Fibroblast of upper back skin (primary cell): ENCODE results near the gene GNAQ.

Source experiments
- DNase-seq: peaks from one replicate; pipeline ENCODE4 v3.0.0-alpha.2; 2013

The GNAQ gene

GRCh38 chr9:78000221-78000620, 31.4 kb downstream of the GNAQ start:
- no peak for DNase-seq

GRCh38 chr9:77999231-77999631, 32.4 kb downstream of the GNAQ start:
- peak; percentile 27 for DNase-seq

- no peak for DNase-seq
These were observed 33.9 kb downstream of the GNAQ start for GRCh38 chr9:77997611-77998284.

GRCh38 chr9:77996696-77997095, 34.9 kb downstream of the GNAQ start:
- no peak for DNase-seq

- DNase-seq = no peak
These were observed 40.4 kb downstream of the GNAQ start for GRCh38 chr9:77991191-77991590.

GRCh38 chr9:77989909-77990308, 41.7 kb downstream of the GNAQ start:
- DNase-seq = no peak

- no peak for DNase-seq
These were observed 42.2 kb downstream of the GNAQ start for GRCh38 chr9:77989458-77989857.

- no peak for DNase-seq
These were observed 43.0 kb downstream of the GNAQ start for GRCh38 chr9:77988630-77989029.

- DNase-seq = no peak
These were observed 43.6 kb downstream of the GNAQ start for GRCh38 chr9:77987880-77988525.

- no peak for DNase-seq
These were observed 44.4 kb downstream of the GNAQ start for GRCh38 chr9:77987081-77987656.

- no peak for DNase-seq
These were observed 45.6 kb downstream of the GNAQ start for GRCh38 chr9:77985996-77986395.

- DNase-seq = no peak
These were observed 48.3 kb downstream of the GNAQ start for GRCh38 chr9:77983320-77983662.

GRCh38 chr9:77982581-77983319, 48.9 kb downstream of the GNAQ start:
- no peak for DNase-seq

- no peak for DNase-seq
These were observed 49.7 kb downstream of the GNAQ start for GRCh38 chr9:77981907-77982306.

- no peak for DNase-seq
These were observed 50.3 kb downstream of the GNAQ start for GRCh38 chr9:77981332-77981731.

GRCh38 chr9:77980622-77981021, 51.0 kb downstream of the GNAQ start:
- peak; percentile 60 for DNase-seq

GRCh38 chr9:77978086-77978781, 53.4 kb downstream of the GNAQ start:
- no peak for DNase-seq

- peak; percentile 71 for DNase-seq
These were observed 54.4 kb downstream of the GNAQ start for GRCh38 chr9:77977210-77977611.

GRCh38 chr9:77975806-77976205, 55.8 kb downstream of the GNAQ start:
- no peak for DNase-seq

- no peak for DNase-seq
These were observed 56.6 kb downstream of the GNAQ start for GRCh38 chr9:77975036-77975435.

- DNase-seq = no peak
These were observed 57.2 kb downstream of the GNAQ start for GRCh38 chr9:77974434-77974833.

- DNase-seq = no peak
These were observed 62.5 kb downstream of the GNAQ start for GRCh38 chr9:77969083-77969482.

GRCh38 chr9:77968506-77968905, 63.1 kb downstream of the GNAQ start:
- no peak for DNase-seq
